Endothelial cell of umbilical vein (primary cell): Measurements from ENCODE around the gene TGFA. TPM values are rescaled to one million over a fixed set of nuclear protein-coding genes. Genes with fewer than 3 reads are reported as not detected.

ENCODE experiments used
- BruUV-seq: library from RNA; stranded (reverse); fragments of 400-500 nt; replicated peaks from 2 replicates; lab custom pipeline; 2021; lab: Mats Ljungman, UMichigan
- CTCF ChIA-PET: fragments of 300-600, 350-600 bp; sonication (Branson Sonifier 250); formaldehyde crosslinking; loops from one replicate; lab custom pipeline; 2021; ENCODE audit warnings: antibody characterized with exemption, inconsistent platforms; lab: Charles Lee
- POLR2A ChIA-PET: fragments of 300-600, 350-600 bp; sonication (Branson Sonifier 250); formaldehyde crosslinking; loops from one replicate; lab custom pipeline; 2021; ENCODE audit warnings: antibody characterized with exemption, inconsistent platforms; lab: Charles Lee
- DNase-seq: peaks from one replicate; pipeline ENCODE4 v3.0.0-alpha.2; 2011; ENCODE audit warnings: low read depth, low spot score
- FAIRE-seq: peaks from 2 replicates; lab custom pipeline; 2011; peaks lifted over from hg19 to GRCh38; lab: Jason Lieb, UNC
- H2AFZ ChIP-seq: 2 replicates; pipeline ENCODE4 v1.6.0; 2012; ENCODE audit warnings: low read depth, low read length, control low read depth, inconsistent platforms
- H3K27ac ChIP-seq: 2 replicates; pipeline ENCODE4 v1.5.1; 2011; ENCODE audit warnings: low read depth, mild to moderate bottlenecking, control low read depth, low read length, moderate library complexity; ENCODE audit not compliant: insufficient read depth
- H3K27me3 ChIP-seq, 2 experiments: 2 replicates each; pipeline versions ENCODE4 v1.6.0 to v1.6.1; 2011; ENCODE audit warnings: low read length in 2 of 2, mixed read lengths in 1 of 2; ENCODE audit not compliant: control insufficient read depth in 2 of 2, insufficient read depth in 2 of 2
- H3K36me3 ChIP-seq, 2 experiments: 2 replicates in 1 of 2; 3 replicates in 1 of 2; pipeline ENCODE4 v1.5.1; 2011; ENCODE audit warnings: low read length in 2 of 2, mild to moderate bottlenecking in 1 of 2, moderate library complexity in 1 of 2; ENCODE audit not compliant: control insufficient read depth in 2 of 2, insufficient read depth in 2 of 2; ENCODE audit errors: extremely low read depth in 1 of 2
- H3K4me1 ChIP-seq: 3 replicates; pipeline ENCODE4 v1.5.1; 2011; ENCODE audit warnings: mild to moderate bottlenecking, low read length; ENCODE audit not compliant: control insufficient read depth, insufficient read depth; ENCODE audit errors: extremely low read depth
- H3K4me2 ChIP-seq: 2 replicates; pipeline ENCODE4 v1.6.1; 2011; ENCODE audit warnings: low read length, control low read depth, mixed read lengths; ENCODE audit not compliant: insufficient read depth
- H3K4me3 ChIP-seq, 3 experiments: fragments of 200-600 bp in 1 of 3; sonication (generic), shearing (Covaris generic) in 1 of 3; replicated peaks in 1 of 3; 2 replicates each; pipeline ENCODE4 v1.5.1; 2011 to 2016; ENCODE audit warnings: control low read depth in 3 of 3, low read length in 3 of 3, mild to moderate bottlenecking in 2 of 3, inconsistent platforms in 1 of 3, low read depth in 1 of 3, moderate library complexity in 1 of 3; ENCODE audit not compliant: insufficient read depth in 1 of 3
- H3K79me2 ChIP-seq: 2 replicates; pipeline ENCODE4 v1.6.0; 2012; ENCODE audit warnings: low read length, inconsistent platforms; ENCODE audit not compliant: control insufficient read depth, insufficient read depth
- H3K9ac ChIP-seq: replicated peaks from 2 replicates; pipeline ENCODE3; 2011; ENCODE audit warnings: low read length, control low read depth; ENCODE audit not compliant: insufficient read depth; ENCODE audit errors: extremely low read depth
- H3K9me1 ChIP-seq: replicated peaks from 3 replicates; pipeline ENCODE4 v1.6.0; 2011; ENCODE audit warnings: mild to moderate bottlenecking, low read length; ENCODE audit not compliant: control insufficient read depth, insufficient read depth; ENCODE audit errors: extremely low read depth
- H3K9me3 ChIP-seq: replicated peaks from 2 replicates; pipeline ENCODE4 v1.5.1; 2012; ENCODE audit warnings: low read length, inconsistent platforms; ENCODE audit not compliant: control insufficient read depth, insufficient read depth
- H4K20me1 ChIP-seq: replicated peaks from 2 replicates; pipeline ENCODE3; 2011; ENCODE audit warnings: mild to moderate bottlenecking, low read length; ENCODE audit not compliant: control insufficient read depth, insufficient read depth; ENCODE audit errors: extremely low read depth
- EZH2 ChIP-seq: IDR thresholded peaks from 2 replicates; pipeline ENCODE4 v1.6.1; 2012; ENCODE audit warnings: borderline replicate concordance, low read depth, mild to moderate bottlenecking, moderate library complexity, low read length, inconsistent platforms; ENCODE audit not compliant: severe bottlenecking
- FOS ChIP-seq: IDR thresholded peaks from 2 replicates; pipeline ENCODE4 v1.6.1; 2011; ENCODE audit warnings: mild to moderate bottlenecking, low read length, moderate library complexity, borderline replicate concordance; ENCODE audit not compliant: insufficient read depth
- GATA2 ChIP-seq: IDR thresholded peaks from 2 replicates; pipeline ENCODE4 v1.7.0; 2011; ENCODE audit warnings: low read depth, mild to moderate bottlenecking, moderate library complexity, mixed read lengths, low read length; ENCODE audit not compliant: insufficient read length, insufficient read depth
- JUN ChIP-seq: IDR thresholded peaks from 2 replicates; pipeline ENCODE4 v1.6.1; 2011; ENCODE audit warnings: borderline replicate concordance, low read depth; ENCODE audit not compliant: insufficient read length, insufficient read depth
- MYC ChIP-seq: IDR thresholded peaks from one replicate; pipeline ENCODE4 v1.6.1; 2011; ENCODE audit warnings: mild to moderate bottlenecking, low read depth, low read length
- POLR2A ChIP-seq: IDR thresholded peaks from 2 replicates; pipeline ENCODE4 v1.6.1; 2012; ENCODE audit warnings: low read depth, mild to moderate bottlenecking, control low read depth, low read length
- POLR2AphosphoS5 ChIP-seq: IDR thresholded peaks from 2 replicates; pipeline ENCODE4 v1.6.1; 2012; ENCODE audit warnings: low read depth, mild to moderate bottlenecking, control low read depth, low read length, moderate library complexity; ENCODE audit not compliant: insufficient read depth
- dilution Hi-C: fragments of 300-500 bp; cut with MboI; formaldehyde crosslinking; loops from one replicate; pipeline ENCODE4 v1.15.0; 2019; ENCODE audit warnings: low sequenced_read_pairs; ENCODE audit not compliant: extremely low pct_ligation_motif_present
- intact Hi-C: fragments of 100-400 bp; cut with micrococcal nuclease; formaldehyde crosslinking; loops from one replicate; pipeline ENCODE4 v1.10.0; 2022
- polyA plus RNA-seq, 4 experiments: library from polyadenylated mRNA; depleted of rRNA in 3 of 4; stranded (reverse) in 3 of 4; unstranded in 1 of 4; fragments of >200 nt; gene quantifications; 2 replicates each; pipeline versions ENCODE4 v1.2.1 to v1.2.3, GENCODE V29; 2011 to 2012; ENCODE audit warnings: missing spikeins in 1 of 4
- total RNA-seq: library from RNA; stranded (reverse); gene quantifications from 2 replicates; pipeline ENCODE4 v1.2.3, GENCODE V29; 2021
- TF ChIP-seq, protein P1 (sequence below), 2 donors: IDR thresholded peaks; 1 replicate in 1 of 2; 2 replicates in 1 of 2; pipeline ENCODE4 v1.5.1; 2011; ENCODE audit warnings: low read length in 2 of 2, mild to moderate bottlenecking in 2 of 2, moderate library complexity in 2 of 2, control low read depth in 1 of 2, inconsistent platforms in 1 of 2, low read depth in 1 of 2; ENCODE audit not compliant: insufficient read depth in 1 of 2; ENCODE audit errors: extremely low read depth in 1 of 2
- TF ChIP-seq, protein P2 (sequence below): IDR thresholded peaks from 2 replicates; pipeline ENCODE4 v1.6.1; 2011; ENCODE audit not compliant: insufficient read depth, insufficient read length

The TGFA gene
- total and polyA plus RNA-seq, 2 donors (not counting 3 experiments of a cell fraction or from before 2014, with no cell fraction given), result 0.22 to 0.32 TPM

DNA sequence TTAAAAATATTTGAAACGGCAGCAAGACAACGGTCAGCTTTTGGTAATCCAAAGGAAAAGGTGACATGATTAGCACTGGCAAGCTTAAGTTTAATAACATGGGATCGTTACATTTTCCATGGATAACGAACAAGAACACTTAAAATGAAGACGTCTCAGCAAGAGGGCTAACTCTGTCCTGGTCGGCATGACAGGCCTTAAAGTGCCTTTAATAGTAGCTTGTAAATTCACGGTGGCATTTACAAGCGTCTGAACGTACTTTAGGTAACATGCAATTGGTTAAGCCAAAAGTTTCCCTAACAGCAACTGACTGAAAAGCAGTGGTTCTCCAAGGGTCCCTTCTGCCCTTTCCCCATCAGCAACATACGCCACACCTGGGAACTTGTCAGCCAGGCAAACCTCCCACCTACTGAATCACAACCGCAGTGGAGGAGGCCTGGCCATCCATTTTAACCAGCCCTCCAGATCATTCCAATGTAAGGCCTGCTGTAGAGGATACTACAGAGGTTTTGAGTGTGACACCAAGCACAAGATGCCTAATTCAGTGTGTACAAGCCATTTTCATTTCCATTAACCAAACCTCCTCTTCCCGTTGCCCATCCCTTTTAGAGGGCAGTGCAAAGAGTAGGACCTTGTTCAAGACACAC, 4.4 kb downstream of the TGFA start:
- H4K20me1 ChIP-seq, result no peaks in the 10 kb centered on the region

DNA sequence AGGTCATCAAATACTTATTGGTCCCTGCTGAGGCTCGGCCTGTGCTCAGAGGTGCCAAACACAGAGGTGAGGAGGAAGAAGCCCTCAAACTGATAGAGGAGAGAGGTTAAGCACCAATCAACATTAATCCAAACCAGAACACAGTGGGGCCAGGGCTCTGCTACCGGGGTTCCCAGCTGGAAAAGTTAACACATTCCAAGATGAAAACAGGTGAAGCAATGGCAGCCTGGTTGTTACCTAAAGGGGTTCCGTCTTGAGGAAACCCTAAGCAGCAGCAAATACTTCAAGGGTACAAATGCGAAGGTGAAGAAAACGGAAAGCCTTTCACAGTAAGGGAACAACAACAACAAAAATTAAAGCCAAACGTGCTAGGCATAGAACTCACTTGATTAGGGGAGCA, 5.4 kb downstream of the TGFA start:
- Histone ChIP-seq H2AFZ (no peak overlapping the region), H3K4me3 (no peak overlapping the region), H4K20me1 (no peaks in the 10 kb centered on the region), H3K9me1 (no peaks in the 10 kb centered on the region), H3K36me3 (no peaks in the 10 kb centered on the region), H3K4me2 (no peak overlapping the region), H3K79me2 (no peaks in the 10 kb centered on the region), H3K9me3 (no peaks in the 10 kb centered on the region), H3K4me1 (peaks cover 2% of the 10 kb centered on the region), H3K9ac (no peak overlapping the region), H3K27me3 (peaks cover 29 to 35% of the 10 kb centered on the region in 2 experiments), H3K27ac (no peak overlapping the region)
- dilution Hi-C loops, result no loop called here
- intact Hi-C loops, result no loop called here
- TF ChIP-seq EZH2, result no peak
- TF ChIP-seq GATA2, result no peak
- TF ChIP-seq POLR2AphosphoS5, result no peak
- no peak for TF ChIP-seq JUN
- no peak for TF ChIP-seq MYC
- TF ChIP-seq POLR2A, result no peak
- TF ChIP-seq, protein P1, sequence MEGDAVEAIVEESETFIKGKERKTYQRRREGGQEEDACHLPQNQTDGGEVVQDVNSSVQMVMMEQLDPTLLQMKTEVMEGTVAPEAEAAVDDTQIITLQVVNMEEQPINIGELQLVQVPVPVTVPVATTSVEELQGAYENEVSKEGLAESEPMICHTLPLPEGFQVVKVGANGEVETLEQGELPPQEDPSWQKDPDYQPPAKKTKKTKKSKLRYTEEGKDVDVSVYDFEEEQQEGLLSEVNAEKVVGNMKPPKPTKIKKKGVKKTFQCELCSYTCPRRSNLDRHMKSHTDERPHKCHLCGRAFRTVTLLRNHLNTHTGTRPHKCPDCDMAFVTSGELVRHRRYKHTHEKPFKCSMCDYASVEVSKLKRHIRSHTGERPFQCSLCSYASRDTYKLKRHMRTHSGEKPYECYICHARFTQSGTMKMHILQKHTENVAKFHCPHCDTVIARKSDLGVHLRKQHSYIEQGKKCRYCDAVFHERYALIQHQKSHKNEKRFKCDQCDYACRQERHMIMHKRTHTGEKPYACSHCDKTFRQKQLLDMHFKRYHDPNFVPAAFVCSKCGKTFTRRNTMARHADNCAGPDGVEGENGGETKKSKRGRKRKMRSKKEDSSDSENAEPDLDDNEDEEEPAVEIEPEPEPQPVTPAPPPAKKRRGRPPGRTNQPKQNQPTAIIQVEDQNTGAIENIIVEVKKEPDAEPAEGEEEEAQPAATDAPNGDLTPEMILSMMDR (IDR thresholded peaks at IDR 0.05; ENCODE audit: extremely low read depth in 1 of 2, insufficient read depth in 1 of 2, low read depth in 1 of 2, low read length in 2 of 2), result no peak
- no peak for TF ChIP-seq FOS
- TF ChIP-seq, protein P2, sequence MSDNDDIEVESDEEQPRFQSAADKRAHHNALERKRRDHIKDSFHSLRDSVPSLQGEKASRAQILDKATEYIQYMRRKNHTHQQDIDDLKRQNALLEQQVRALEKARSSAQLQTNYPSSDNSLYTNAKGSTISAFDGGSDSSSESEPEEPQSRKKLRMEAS, result no peak
- FAIRE-seq (no peak), DNase-seq (no peak)
- ChIA-PET CTCF (interaction anchor here (0.8 to 1.2 kb wide), 3 partner anchors 9 to 244 kb away, joined by 3 read pairs; no protein-coding TSS in a partner anchor), POLR2A (no interaction called here)
- BruUV-seq, result no TSS peak

More for the DNA sequence above, 4.4 kb downstream of the TGFA start:
- CTCF ChIA-PET, result interaction anchor here (1.2 to 4.3 kb wide), 3 partner anchors 11 to 245 kb away, joined by 3 to 31 read pairs (median 3); no protein-coding TSS in a partner anchor
- no peak overlapping the region for H3K4me3 ChIP-seq
- no peak for DNase-seq
- BruUV-seq, result no TSS peak
- TF ChIP-seq, protein P1 (IDR thresholded peaks at IDR 0.05; ENCODE audit: extremely low read depth in 1 of 2, insufficient read depth in 1 of 2, low read depth in 1 of 2, low read length in 2 of 2), result no peak
- TF ChIP-seq MYC, result no peak
- intact Hi-C loops, result no loop called here
- no peaks in the 10 kb centered on the region for H3K79me2 ChIP-seq
- no peaks in the 10 kb centered on the region for H3K9me3 ChIP-seq
- no peak overlapping the region for H2AFZ ChIP-seq
- dilution Hi-C loops, result no loop called here
- H3K4me2 ChIP-seq, result no peak overlapping the region
- H3K4me1 ChIP-seq, result peaks cover 6% of the 10 kb centered on the region
- peaks cover 32 to 40% of the 10 kb centered on the region in 2 experiments for H3K27me3 ChIP-seq
- H3K27ac ChIP-seq, result no peak overlapping the region
- POLR2A ChIA-PET, result no interaction called here
- H3K36me3 ChIP-seq, result no peaks in the 10 kb centered on the region
- H3K9me1 ChIP-seq, result no peaks in the 10 kb centered on the region
- no peak for FAIRE-seq
- H3K9ac ChIP-seq, result no peak overlapping the region
